IMR-90 (cell line): ENCODE measurements around the gene TPSB2. TPM values are rescaled to one million over a fixed set of nuclear protein-coding genes. Genes with fewer than 3 reads are reported as not detected.

Experiments used
- ATAC-seq: fragments of 200-7000 bp; cut with Tn5 transposase; 2 replicates; pipeline ENCODE4 v1.9.1; 2020; ENCODE audit warnings: low read depth, mild to moderate bottlenecking, moderate library complexity
- BruUV-seq: library from RNA; stranded (reverse); fragments of 400-500 nt; replicated peaks from 2 replicates; lab custom pipeline; 2021; lab: Mats Ljungman, UMichigan
- CTCF ChIA-PET: fragments of 300-600 bp; formaldehyde crosslinking; extraction: SDS; loops from one replicate; lab custom pipeline; 2021; ENCODE audit warnings: antibody characterized with exemption; lab: Yijun Ruan, JAX
- POLR2A ChIA-PET: fragments of 300-600 bp; sonication (Branson Sonifier 250); formaldehyde crosslinking; loops from one replicate; lab custom pipeline; 2022; ENCODE audit warnings: antibody characterized with exemption; ENCODE audit not compliant: unreplicated experiment; lab: Charles Lee
- DNase-seq: peaks from one replicate; pipeline ENCODE4 v3.0.0; 2013
- H2AFZ ChIP-seq: replicated peaks from 2 replicates; pipeline ENCODE3; 2013; ENCODE audit warnings: low read length, mild to moderate bottlenecking; ENCODE audit not compliant: poor library complexity
- H2AK5ac ChIP-seq: 2 replicates; pipeline ENCODE4 v1.6.1; 2013; ENCODE audit warnings: low read depth, low read length, inconsistent platforms
- H2AK9ac ChIP-seq: replicated peaks from 2 replicates; pipeline ENCODE3; 2013; ENCODE audit warnings: mild to moderate bottlenecking, low read depth, low read length, moderate library complexity; ENCODE audit not compliant: poor library complexity
- H2BK120ac ChIP-seq: 2 replicates; pipeline ENCODE4 v1.6.1; 2013; ENCODE audit warnings: low read depth, low read length, inconsistent platforms
- H2BK15ac ChIP-seq: 3 replicates; pipeline ENCODE4 v1.6.1; 2013; ENCODE audit warnings: low read depth, low read length, inconsistent platforms
- H2BK20ac ChIP-seq: 2 replicates; pipeline ENCODE4 v1.6.1; 2013; ENCODE audit warnings: low read depth, mild to moderate bottlenecking, inconsistent platforms, low read length, moderate library complexity
- H2BK5ac ChIP-seq: 2 replicates; pipeline ENCODE4 v1.6.1; 2013; ENCODE audit warnings: mild to moderate bottlenecking, low read depth, low read length, inconsistent platforms; ENCODE audit not compliant: poor library complexity, severe bottlenecking
- H3K14ac ChIP-seq: replicated peaks from 2 replicates; pipeline ENCODE4 v1.6.1; 2013; ENCODE audit warnings: low read depth, low read length, inconsistent platforms
- H3K18ac ChIP-seq: 2 replicates; pipeline ENCODE4 v1.6.1; 2013; ENCODE audit warnings: low read depth, low read length, control low read depth
- H3K23ac ChIP-seq: 2 replicates; pipeline ENCODE4 v1.6.1; 2013; ENCODE audit warnings: low read depth, low read length, inconsistent platforms
- H3K27ac ChIP-seq: 2 replicates; pipeline ENCODE4 v1.5.1; 2013; ENCODE audit warnings: mild to moderate bottlenecking, control low read depth, low read length; ENCODE audit not compliant: insufficient read depth
- H3K27me3 ChIP-seq: 2 replicates; pipeline ENCODE4 v1.6.1; 2013; ENCODE audit warnings: low read length; ENCODE audit not compliant: control insufficient read depth, insufficient read depth
- H3K36me3 ChIP-seq: 2 replicates; pipeline ENCODE4 v1.6.1; 2013; ENCODE audit warnings: low read length, mixed read lengths; ENCODE audit not compliant: control insufficient read depth, insufficient read depth
- H3K4ac ChIP-seq: 2 replicates; pipeline ENCODE4 v1.6.1; 2013; ENCODE audit warnings: low read depth, low read length, inconsistent platforms
- H3K4me1 ChIP-seq: 2 replicates; pipeline ENCODE4 v1.6.1; 2013; ENCODE audit warnings: low read length, mixed read lengths; ENCODE audit not compliant: control insufficient read depth, insufficient read depth
- H3K4me2 ChIP-seq: 2 replicates; pipeline ENCODE4 v1.6.1; 2013; ENCODE audit warnings: low read depth, mild to moderate bottlenecking, control low read depth, low read length, moderate library complexity
- H3K4me3 ChIP-seq: 2 replicates; pipeline ENCODE4 v1.5.1; 2013; ENCODE audit warnings: low read depth, mild to moderate bottlenecking, control low read depth, low read length, moderate library complexity; ENCODE audit not compliant: insufficient read depth
- H3K56ac ChIP-seq: 2 replicates; pipeline ENCODE4 v1.6.1; 2013; ENCODE audit warnings: low read length, inconsistent platforms; ENCODE audit not compliant: insufficient read depth; ENCODE audit errors: extremely low read depth
- H3K79me1 ChIP-seq, 2 experiments: 2 replicates each; pipeline ENCODE4 v1.6.1; 2013; ENCODE audit warnings: low read length in 2 of 2, inconsistent platforms in 1 of 2, low read depth in 1 of 2
- H3K9ac ChIP-seq: 2 replicates; pipeline ENCODE4 v1.6.1; 2013; ENCODE audit warnings: low read depth, low read length, control low read depth
- H3K9me1 ChIP-seq: 2 replicates; pipeline ENCODE4 v1.6.1; 2013; ENCODE audit warnings: low read length, inconsistent platforms; ENCODE audit not compliant: insufficient read depth
- H3K9me3 ChIP-seq: 2 replicates; pipeline ENCODE4 v1.6.1; 2013; ENCODE audit warnings: low read length; ENCODE audit not compliant: control insufficient read depth, insufficient read depth
- H4K20me1 ChIP-seq: 2 replicates; pipeline ENCODE4 v1.6.1; 2013; ENCODE audit warnings: low read length, inconsistent platforms; ENCODE audit not compliant: insufficient read depth
- H4K5ac ChIP-seq: 2 replicates; pipeline ENCODE4 v1.6.1; 2013; ENCODE audit warnings: mild to moderate bottlenecking, low read depth, low read length, control low read depth
- H4K8ac ChIP-seq, 2 experiments: 2 replicates each; pipeline ENCODE4 v1.6.1; 2013; ENCODE audit warnings: low read depth in 2 of 2, low read length in 2 of 2, control low read depth in 1 of 2, inconsistent platforms in 1 of 2
- H4K91ac ChIP-seq: 2 replicates; pipeline ENCODE4 v1.6.1; 2013; ENCODE audit warnings: low read depth, low read length, inconsistent platforms; ENCODE audit not compliant: insufficient read depth
- FOS ChIP-seq: fragments of 150-350 bp; IDR thresholded peaks from 2 replicates; pipeline ENCODE4 v1.6.1; 2016; ENCODE audit warnings: low read depth, low read length
- WGBS, 2 experiments: methylation state at CpG; one replicate each; pipeline versions ENCODE4 v1.1.5 to v1.1.7; 2013; ENCODE audit warnings: missing lambda C conversion rate in 2 of 2; ENCODE audit not compliant: insufficient read length in 1 of 2; ENCODE audit errors: extremely low coverage in 2 of 2; 5-methylcytosine and 5-hydroxymethylcytosine counted together
- dilution Hi-C: fragments of 300-500 bp; cut with HindIII; formaldehyde crosslinking; loops from one replicate; pipeline ENCODE4 v1.14.3; 2018; ENCODE audit warnings: low sequenced_read_pairs; ENCODE audit not compliant: unreplicated experiment
- in situ Hi-C: fragments of 300-500 bp; cut with MboI; formaldehyde crosslinking; loops from 3 replicates; pipeline ENCODE4 v1.14.3; 2019; ENCODE audit warnings: low sequenced_read_pairs, inconsistent platforms, mixed read lengths
- intact Hi-C: fragments of 100-400 bp; cut with micrococcal nuclease; formaldehyde crosslinking; loops from 2 replicates; pipeline ENCODE4 v1.10.0; 2022
- polyA plus RNA-seq, 3 experiments: library from polyadenylated mRNA; depleted of rRNA; stranded (reverse); fragments of >200 nt; gene quantifications; 2 replicates each; pipeline ENCODE4 v1.2.3, GENCODE V29; 2012; ENCODE audit warnings: low replicate concordance in 1 of 3
- total RNA-seq: library from RNA; depleted of rRNA; stranded (reverse); fragments of >200 nt; gene quantifications from 2 replicates; pipeline ENCODE4 v1.2.3, GENCODE V29; 2012

TPSB2 gene
- total and polyA plus RNA-seq, 2 of the 4 experiments (the other 2 are of a cell fraction), result not detected

DNA sequence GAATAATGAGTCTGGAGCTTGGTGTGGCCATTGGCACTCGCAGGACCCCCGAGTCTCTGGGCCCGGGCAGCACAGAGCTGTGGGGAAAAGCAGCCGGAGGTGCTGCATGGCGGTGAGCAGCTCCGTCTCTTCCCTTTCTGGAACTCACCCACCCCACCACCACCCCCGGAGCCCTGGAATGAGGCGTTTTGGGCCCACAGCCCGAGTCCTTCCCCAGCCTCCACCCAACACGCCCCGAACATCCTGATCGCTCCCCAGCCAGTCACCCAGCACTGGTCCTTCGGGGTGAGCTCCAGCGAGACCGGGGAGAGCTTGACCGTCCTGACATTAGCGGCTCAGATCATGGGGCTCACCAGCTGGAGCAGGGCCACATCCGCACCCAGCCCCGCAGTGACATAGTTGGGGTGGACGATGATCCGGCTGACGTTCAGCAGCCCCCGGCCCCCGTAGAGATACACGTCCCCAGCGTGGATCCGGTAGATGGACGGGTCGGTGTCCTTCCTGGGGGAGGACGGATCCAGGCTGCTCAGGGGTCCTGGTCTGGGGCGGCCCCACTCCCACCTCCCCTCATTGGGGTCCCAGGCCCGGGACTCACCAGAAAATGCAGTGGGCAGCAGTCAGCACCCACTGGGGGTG, 32.3 kb upstream of the TPSB2 start:
- H3K4me3 ChIP-seq, result no peak overlapping the region
- H4K8ac ChIP-seq, result no peak overlapping the region
- no peaks in the 10 kb centered on the region for H3K9me3 ChIP-seq
- dilution Hi-C loops (no loop called here), intact Hi-C loops (no loop called here), in situ Hi-C loops (no loop called here)
- H4K20me1 ChIP-seq, result no peaks in the 10 kb centered on the region; the same call in 1 of the 2 replicates
- peaks cover 43% of the 10 kb centered on the region for H3K27me3 ChIP-seq
- no peaks in the 10 kb centered on the region for H3K36me3 ChIP-seq
- no peak overlapping the region for H3K14ac ChIP-seq
- no peak overlapping the region for H2BK5ac ChIP-seq
- DNase-seq (no peak), ATAC-seq (no peak)
- no peak overlapping the region for H3K27ac ChIP-seq
- WGBS, 2 experiments, result 88% methylated on average over 15 of the region's 32 CpGs; no CpG with 5 or more reads in 1 of the 2 experiments
- TF ChIP-seq FOS, result no peak
- no peak overlapping the region for H2AK9ac ChIP-seq
- H3K9me1 ChIP-seq, result peaks cover 4% of the 10 kb centered on the region; the same call in 1 of the 2 replicates
- no peak overlapping the region for H3K4me2 ChIP-seq
- no peak overlapping the region for H3K23ac ChIP-seq
- BruUV-seq, result no TSS peak
- no peak overlapping the region for H4K5ac ChIP-seq
- peak overlapping the region; percentile 21 for H2AFZ ChIP-seq
- no peak overlapping the region for H2BK15ac ChIP-seq
- H3K79me1 ChIP-seq, result no peaks in the 10 kb centered on the region
- H3K4ac ChIP-seq, result no peak overlapping the region
- no peak overlapping the region for H4K91ac ChIP-seq
- ChIA-PET POLR2A (no interaction called here), CTCF (no interaction called here)
- no peak overlapping the region for H2AK5ac ChIP-seq
- no peak overlapping the region for H3K9ac ChIP-seq
- H2BK20ac ChIP-seq, result no peak overlapping the region
- H3K18ac ChIP-seq, result no peak overlapping the region
- H3K4me1 ChIP-seq, result no peaks in the 10 kb centered on the region
- no peak overlapping the region for H2BK120ac ChIP-seq
- no peak overlapping the region for H3K56ac ChIP-seq
